UCSD-AML1 (cell line): ENCODE results near the gene GNPAT.
A peak's percentile ranks its signal among the peaks of the same experiment; 100 is the strongest.

Experiments used
- DNase-seq: peaks from one replicate; lab custom pipeline; 2025; ENCODE audit not compliant: unreplicated experiment; lab: John Stamatoyannopoulos, UW

GNPAT gene

GRCh38 chr1:231315887-231316286 lies 74.9 kb downstream of the GNPAT start:
- peak; percentile 69 for DNase-seq

GRCh38 chr1:231317306-231318014 lies 76.4 kb downstream of the GNPAT start:
- DNase-seq = no peak

GRCh38 chr1:231318015-231318355 lies 77.0 kb downstream of the GNPAT start:
- DNase-seq = no peak

DNA sequence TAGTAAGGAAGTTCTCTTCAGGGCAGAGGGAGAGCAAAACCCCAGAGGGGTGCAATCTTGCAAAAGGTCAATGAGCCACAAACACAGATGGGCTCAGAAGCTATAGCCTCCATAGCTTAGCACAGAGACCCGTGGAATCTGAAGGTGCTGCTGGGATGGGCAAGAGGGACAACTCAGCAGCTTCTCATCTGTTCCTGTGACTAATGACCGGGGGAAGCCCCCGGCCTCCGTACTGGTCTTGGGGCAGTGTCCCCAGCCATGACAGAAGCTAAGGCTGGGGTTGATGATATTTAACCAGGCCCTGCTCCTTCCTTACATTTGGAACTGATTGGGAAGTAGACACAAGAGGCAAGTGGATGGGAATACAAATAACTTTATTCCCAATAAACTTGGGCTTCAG lies 77.6 kb downstream of the GNPAT start:
- DNase-seq = no peak

DNA sequence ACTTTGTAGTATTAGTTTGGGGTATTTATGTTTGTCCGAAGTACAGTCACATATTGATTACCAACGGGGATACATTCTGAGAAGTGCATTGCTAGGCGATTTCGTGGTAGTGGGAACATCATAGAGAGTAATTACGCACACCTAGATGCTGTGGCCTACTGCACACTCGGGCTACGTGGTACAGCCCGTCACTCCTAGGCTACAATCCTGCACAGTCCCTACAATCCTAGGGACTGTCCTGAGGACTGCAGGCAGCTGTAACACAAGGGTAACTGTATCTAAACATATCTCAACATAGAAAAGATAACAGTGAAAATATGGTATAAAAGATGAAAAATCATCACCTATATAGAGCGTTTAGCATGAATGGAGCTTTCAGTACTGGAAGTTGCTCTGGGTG lies 78.1 kb downstream of the GNPAT start:
- no peak for DNase-seq

DNA sequence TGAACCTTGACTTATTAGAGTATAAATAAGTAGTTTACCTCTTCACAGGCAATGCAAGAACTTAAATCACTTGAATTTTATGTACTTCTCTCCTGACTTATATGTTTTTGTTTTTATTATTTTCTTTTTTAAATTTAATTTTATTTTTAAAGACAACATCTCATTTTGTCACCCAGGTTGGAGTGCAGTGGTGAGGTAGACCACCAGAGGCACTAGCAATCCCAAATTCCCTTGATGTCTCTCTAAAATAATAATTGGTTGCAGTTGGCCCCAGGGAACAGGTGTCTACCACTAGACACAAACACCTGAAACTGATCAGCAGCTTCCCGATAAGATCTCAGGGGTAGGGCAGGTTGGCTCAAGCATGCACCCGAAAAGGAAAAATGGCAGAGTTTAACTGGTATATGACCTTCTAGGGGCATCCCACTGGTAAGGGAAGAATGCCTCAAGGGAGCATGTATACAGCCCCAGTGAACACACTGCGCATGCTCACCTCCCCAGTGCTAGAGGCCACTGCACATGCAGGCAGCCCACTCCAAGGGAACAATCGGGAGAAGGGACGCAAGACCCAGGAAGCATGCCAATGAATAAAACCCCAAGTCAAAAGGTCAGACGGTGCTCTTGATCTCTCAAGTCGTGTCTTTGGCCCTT lies 82.0 kb downstream of the GNPAT start:
- DNase-seq = no peak

- DNase-seq = no peak
Measured at GRCh38 chr1:231324660-231325059, 83.6 kb downstream of the GNPAT start.

GRCh38 chr1:231326248-231326647 lies 85.2 kb downstream of the GNPAT start:
- DNase-seq = no peak
